Mucosa of descending colon (tissue), 3 donors: ENCODE data around the gene ITGA6. TPM values are rescaled to one million over a fixed set of nuclear protein-coding genes. Genes with fewer than 3 reads are reported as not detected.
A peak's percentile ranks its signal among the peaks of the same experiment; 100 is the strongest.

Experiments
- ATAC-seq: fragments of 200-7000 bp; cut with Tn5 transposase; one replicate; pipeline ENCODE4 v1.9.1; 2020; ENCODE audit warnings: mild to moderate bottlenecking, moderate library complexity
- DNase-seq, 3 donors: peaks; one replicate each; pipeline ENCODE4 v3.0.0-alpha.2; 2020
- H3K36me3 ChIP-seq: fragments of 200-600 bp; one replicate; pipeline ENCODE4 v1.8.0; 2021; ENCODE audit warnings: low read depth, mild to moderate bottlenecking
- H3K4me1 ChIP-seq: fragments of 200-600 bp; one replicate; pipeline ENCODE4 v1.8.0; 2021; ENCODE audit warnings: low read depth, mild to moderate bottlenecking
- H3K4me3 ChIP-seq: fragments of 200-600 bp; one replicate; pipeline ENCODE4 v1.8.0; 2021; ENCODE audit warnings: mild to moderate bottlenecking
- H3K9me3 ChIP-seq: fragments of 200-600 bp; one replicate; pipeline ENCODE4 v1.8.0; 2021; ENCODE audit warnings: mild to moderate bottlenecking
- CTCF ChIP-seq: fragments of 200-600 bp; IDR thresholded peaks from one replicate; pipeline ENCODE4 v1.8.0; 2022; ENCODE audit warnings: antibody characterized with exemption, mild to moderate bottlenecking
- intact Hi-C, 2 donors: fragments of 100-400 bp; cut with DNase I in 1 of 2; cut with micrococcal nuclease in 1 of 2; formaldehyde crosslinking; loops; one replicate each; pipeline versions ENCODE4 v1.11.0 to v1.11.1; 2022; cut with DNase I, micrococcal nuclease
- total RNA-seq, 3 donors: library from RNA; stranded (reverse); fragmentation: NEBNext Ultra II Directional in 2 of 3; extraction: Animal tissue kit (Norgen Biotek cat#: 25700) in 2 of 3; gene quantifications; one replicate each; pipeline versions ENCODE4 v1.2.1 to v1.2.4, GENCODE V29; 2021 to 2023
- donor health status: DM: no; HTN: no; CAD: no; lungs with moderate emphysema.
- donor health status: DM: no; HTN: no; CAD: no.
- donor health status: DM: no; HTN: yes; CAD: no.

ITGA6 gene
- total RNA-seq, 3 donors from 2014 or later = 116 to 192 (median 178) TPM

DNA sequence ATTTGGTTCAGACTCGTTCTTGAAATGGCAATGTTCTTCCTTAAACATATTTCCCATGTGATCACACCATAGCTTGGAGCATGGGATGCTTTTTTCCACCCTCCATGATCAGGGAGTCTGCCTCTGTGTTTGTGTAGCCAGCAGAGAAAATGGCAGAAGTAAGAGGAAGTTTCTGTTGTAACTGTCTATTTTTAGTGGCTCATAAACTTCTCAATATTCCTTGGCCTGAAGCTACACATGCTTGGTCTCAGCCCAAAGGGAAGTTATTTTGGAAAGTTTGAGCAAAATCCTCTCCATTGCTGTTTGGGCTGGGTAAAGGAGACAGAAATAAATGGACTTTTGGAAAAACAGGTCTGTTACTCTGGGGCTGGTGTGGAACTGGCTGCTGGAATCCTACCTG, 33.4 kb upstream of the ITGA6 start:
- TF ChIP-seq CTCF = no peak
- Histone ChIP-seq H3K4me3 (no peak overlapping the region), H3K36me3 (no peaks in the 10 kb centered on the region), H3K9me3 (no peaks in the 10 kb centered on the region), H3K4me1 (peaks cover 5% of the 10 kb centered on the region)
- intact Hi-C loops = no loop called here
- DNase-seq (no peak), ATAC-seq (peak; percentile 35)

GRCh38 chr2:172395503-172395902, 31.9 kb upstream of the ITGA6 start:
- no peak for ATAC-seq
- Histone ChIP-seq H3K9me3 (no peaks in the 10 kb centered on the region), H3K4me1 (no peaks in the 10 kb centered on the region), H3K36me3 (no peaks in the 10 kb centered on the region), H3K4me3 (no peak overlapping the region)
- no peak for TF ChIP-seq CTCF
- DNase-seq = no peak
- intact Hi-C loops = no loop called here

GRCh38 chr2:172397148-172397834, 30.1 kb upstream of the ITGA6 start:
- ATAC-seq = no peak
- TF ChIP-seq CTCF = no peak

GRCh38 chr2:172398440-172398839, 28.9 kb upstream of the ITGA6 start:
- Histone ChIP-seq H3K9me3 (no peaks in the 10 kb centered on the region), H3K4me3 (no peak overlapping the region), H3K4me1 (no peaks in the 10 kb centered on the region), H3K36me3 (no peaks in the 10 kb centered on the region)
- peak in 1 of 3 donors; percentile 41 for DNase-seq
- peak; percentile 44 for ATAC-seq
- intact Hi-C loops = no loop called here
- TF ChIP-seq CTCF = no peak

More at GRCh38 chr2:172397148-172397834, 30.1 kb upstream of the ITGA6 start:
- H3K9me3 ChIP-seq = no peaks in the 10 kb centered on the region
- intact Hi-C loops = no loop called here
- no peaks in the 10 kb centered on the region for H3K4me1 ChIP-seq
- DNase-seq = no peak
- H3K36me3 ChIP-seq = no peaks in the 10 kb centered on the region
- H3K4me3 ChIP-seq = no peak overlapping the region

- no peak for TF ChIP-seq CTCF
- H3K4me3 ChIP-seq = no peak overlapping the region
- H3K36me3 ChIP-seq = no peaks in the 10 kb centered on the region
- intact Hi-C loops = no loop called here
- no peak for DNase-seq
- ATAC-seq = peak; percentile 82
- no peaks in the 10 kb centered on the region for H3K4me1 ChIP-seq
- H3K9me3 ChIP-seq = no peaks in the 10 kb centered on the region
These were observed 27.6 kb upstream of the ITGA6 start for GRCh38 chr2:172399765-172400164.
